Measurements from ENCODE around the gene NAIF1.

DNA sequence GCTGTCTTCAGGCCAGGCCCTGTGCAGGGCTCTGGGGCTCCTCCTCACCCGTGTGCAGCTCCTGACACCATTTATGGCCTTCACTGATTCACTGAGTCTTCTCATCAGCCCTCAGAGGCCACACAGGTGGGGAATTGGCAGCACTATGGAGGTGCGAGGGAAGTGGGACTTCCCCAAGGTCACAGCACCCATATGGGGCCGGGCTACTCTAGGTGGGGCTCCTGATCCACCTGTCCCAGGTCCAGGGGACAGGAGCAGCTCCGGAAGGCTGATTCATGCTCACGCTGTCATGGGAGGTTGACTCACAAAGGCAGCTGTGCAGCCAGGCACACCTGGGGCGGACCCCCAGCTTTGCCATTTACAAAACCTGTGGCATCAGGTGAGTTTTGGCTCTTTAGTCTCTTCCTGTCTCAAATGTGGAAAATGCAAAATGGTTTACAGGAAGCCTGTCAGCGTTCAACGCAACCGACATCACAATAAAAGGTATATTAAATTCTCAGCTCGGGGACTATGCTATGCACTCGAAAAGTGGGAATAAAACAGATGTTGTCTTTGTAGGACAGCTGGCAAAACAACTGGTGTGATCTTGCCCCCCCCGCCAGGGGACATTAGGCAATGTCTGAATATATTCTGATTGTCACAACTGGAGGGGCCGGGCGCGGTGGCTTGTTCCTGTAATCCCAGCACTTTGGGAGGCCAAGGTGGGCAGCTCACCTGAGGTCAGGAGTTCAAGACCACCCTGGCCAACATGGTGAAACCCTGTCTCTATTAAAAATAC, 15.0 kb downstream of the NAIF1 start:
- TF ChIP-seq GATA2 (IDR thresholded peaks at IDR 0.05; ENCODE audit: low read depth, low read length) (no peak), GATA3 (IDR thresholded peaks at IDR 0.05; ENCODE audit: low read depth, low read length) (no peak)

All from SH-SY5Y (cell line).